H1 (cell line): ENCODE results near the gene DNAH8. TPM values are rescaled to one million over a fixed set of nuclear protein-coding genes. Genes with fewer than 3 reads are reported as not detected.

Experiments
- CTCF ChIA-PET: fragments of 300-600 bp; sonication (Branson Sonifier 250); formaldehyde crosslinking; loops from one replicate; lab custom pipeline; 2021; ENCODE audit not compliant: partially characterized antibody; lab: Charles Lee
- POLR2A ChIA-PET: fragments of 300-600 bp; sonication (Branson Sonifier 250); formaldehyde crosslinking; loops from one replicate; lab custom pipeline; 2021; ENCODE audit warnings: inconsistent platforms; ENCODE audit not compliant: partially characterized antibody; lab: Charles Lee
- DNase-seq, 2 experiments: peaks; one replicate each; pipeline versions ENCODE4 v3.0.0 to v3.0.0-alpha.2; 2010 to 2022; ENCODE audit warnings: low spot score in 2 of 2, low read depth in 1 of 2, mixed read lengths in 1 of 2
- FAIRE-seq: peaks from 2 replicates; lab custom pipeline; 2011; peaks lifted over from hg19 to GRCh38; lab: Jason Lieb, UNC
- H2AFZ ChIP-seq: 2 replicates; pipeline ENCODE4 v1.8.1; 2012; ENCODE audit warnings: low read length, inconsistent platforms
- H2AK5ac ChIP-seq: 2 replicates; pipeline ENCODE4 v1.6.1; 2013; ENCODE audit warnings: low read depth, low read length
- H2BK120ac ChIP-seq: replicated peaks from 2 replicates; pipeline ENCODE3; 2013; ENCODE audit warnings: low read depth, low read length, inconsistent platforms
- H2BK12ac ChIP-seq: 2 replicates; pipeline ENCODE4 v1.6.1; 2013; ENCODE audit warnings: low read depth, low read length
- H2BK15ac ChIP-seq: 2 replicates; pipeline ENCODE4 v1.6.1; 2013; ENCODE audit warnings: low read length
- H2BK20ac ChIP-seq: 2 replicates; pipeline ENCODE4 v1.6.1; 2013; ENCODE audit warnings: low read length
- H2BK5ac ChIP-seq: 2 replicates; pipeline ENCODE4 v1.6.1; 2013; ENCODE audit warnings: low read depth, low read length
- H3K14ac ChIP-seq: 2 replicates; pipeline ENCODE4 v1.6.1; 2013; ENCODE audit warnings: inconsistent platforms; ENCODE audit not compliant: insufficient read length
- H3K18ac ChIP-seq: 2 replicates; pipeline ENCODE4 v1.6.1; 2013; ENCODE audit warnings: low read length; ENCODE audit errors: extremely low read depth
- H3K23ac ChIP-seq: 2 replicates; pipeline ENCODE4 v1.6.1; 2013; ENCODE audit warnings: inconsistent platforms; ENCODE audit not compliant: insufficient read length
- H3K23me2 ChIP-seq: 2 replicates; pipeline ENCODE4 v1.6.1; 2013; ENCODE audit warnings: low read depth, low read length
- H3K27ac ChIP-seq: 2 replicates; pipeline ENCODE4 v1.6.1; 2011; ENCODE audit warnings: low read depth, low read length, inconsistent platforms
- H3K27me3 ChIP-seq, 4 experiments: replicated peaks in 1 of 4; 1 replicate in 1 of 4; 2 replicates in 3 of 4; pipeline versions ENCODE4 v1.6.1 to v1.8.1; 2011 to 2013; ENCODE audit warnings: low read length in 3 of 4, mild to moderate bottlenecking in 3 of 4, inconsistent platforms in 2 of 4, mixed read lengths in 2 of 4, moderate library complexity in 1 of 4; ENCODE audit not compliant: control insufficient read depth in 3 of 4, insufficient read depth in 3 of 4; ENCODE audit errors: extremely low read depth in 1 of 4
- H3K36me3 ChIP-seq, 4 experiments: 2 replicates each; pipeline versions ENCODE4 v1.6.1 to v1.8.1; 2011 to 2013; ENCODE audit warnings: mild to moderate bottlenecking in 4 of 4, low read length in 3 of 4, moderate library complexity in 2 of 4, control low read depth in 1 of 4, inconsistent platforms in 1 of 4; ENCODE audit not compliant: insufficient read depth in 4 of 4, control insufficient read depth in 2 of 4
- H3K4ac ChIP-seq: replicated peaks from 2 replicates; pipeline ENCODE3; 2013; ENCODE audit warnings: low read length, low read depth, mixed read lengths, inconsistent platforms; ENCODE audit not compliant: insufficient read length
- H3K4me1 ChIP-seq, 4 experiments: replicated peaks in 1 of 4; 1 replicate in 1 of 4; 2 replicates in 3 of 4; pipeline versions ENCODE4 v1.6.1 to v1.8.1; 2011 to 2013; ENCODE audit warnings: low read length in 3 of 4, inconsistent platforms in 2 of 4, mixed read lengths in 1 of 4; ENCODE audit not compliant: insufficient read depth in 4 of 4, control insufficient read depth in 3 of 4
- H3K4me2 ChIP-seq, 2 experiments: 2 replicates each; pipeline versions ENCODE4 v1.6.1 to v1.8.1; 2011 to 2013; ENCODE audit warnings: low read depth in 2 of 2, low read length in 2 of 2, control low read depth in 1 of 2, inconsistent platforms in 1 of 2, mild to moderate bottlenecking in 1 of 2; ENCODE audit not compliant: insufficient read depth in 1 of 2
- H3K4me3 ChIP-seq, 4 experiments: fragments of 200-600, 300-600 bp in 1 of 4; sonication (generic), shearing (Covaris generic), sonication (Bioruptor Twin) in 1 of 4; 2 replicates each; pipeline versions ENCODE4 v1.5.1 to v1.8.1; 2011 to 2016; ENCODE audit warnings: low read length in 4 of 4, low read depth in 3 of 4, control low read depth in 2 of 4, inconsistent platforms in 2 of 4, mild to moderate bottlenecking in 2 of 4, mixed read lengths in 1 of 4, moderate library complexity in 1 of 4; ENCODE audit not compliant: insufficient read depth in 2 of 4; ENCODE audit errors: extremely low read depth in 1 of 4
- H3K56ac ChIP-seq: replicated peaks from 2 replicates; pipeline ENCODE3; 2013; ENCODE audit warnings: low read depth, mild to moderate bottlenecking, mixed read lengths, low read length, inconsistent platforms; ENCODE audit not compliant: insufficient read length
- H3K79me1 ChIP-seq: 2 replicates; pipeline ENCODE4 v1.6.1; 2013; ENCODE audit warnings: low read depth, low read length, control low read depth
- H3K79me2 ChIP-seq, 2 experiments: 2 replicates each; pipeline versions ENCODE4 v1.6.1 to v1.8.1; 2012 to 2013; ENCODE audit warnings: low read length in 2 of 2, mild to moderate bottlenecking in 2 of 2, inconsistent platforms in 1 of 2; ENCODE audit not compliant: insufficient read depth in 2 of 2, control insufficient read depth in 1 of 2
- H3K9ac ChIP-seq, 4 experiments: replicated peaks in 1 of 4; 1 replicate in 1 of 4; 2 replicates in 3 of 4; pipeline versions ENCODE4 v1.6.1 to v1.8.1; 2011 to 2013; ENCODE audit warnings: low read depth in 3 of 4, low read length in 3 of 4, control low read depth in 2 of 4, mild to moderate bottlenecking in 2 of 4, moderate library complexity in 2 of 4, inconsistent platforms in 1 of 4; ENCODE audit errors: extremely low read depth in 1 of 4
- H3K9me3 ChIP-seq, 2 experiments: 2 replicates each; pipeline versions ENCODE4 v1.6.1 to v1.8.1; 2012 to 2013; ENCODE audit warnings: mild to moderate bottlenecking in 2 of 2, moderate library complexity in 2 of 2, control low read depth in 1 of 2, inconsistent platforms in 1 of 2, low read depth in 1 of 2, low read length in 1 of 2, mixed read lengths in 1 of 2; ENCODE audit not compliant: insufficient read depth in 2 of 2
- H4K20me1 ChIP-seq, 2 experiments: replicated peaks in 1 of 2; 2 replicates each; pipeline versions ENCODE3 to v1.8.1; 2011 to 2013; ENCODE audit warnings: inconsistent platforms in 2 of 2, low read length in 2 of 2, mild to moderate bottlenecking in 1 of 2; ENCODE audit not compliant: insufficient read depth in 2 of 2, control insufficient read depth in 1 of 2
- H4K5ac ChIP-seq: 2 replicates; pipeline ENCODE4 v1.6.1; 2013; ENCODE audit warnings: low read length, low read depth, mixed read lengths, inconsistent platforms; ENCODE audit not compliant: insufficient read length
- H4K8ac ChIP-seq: 2 replicates; pipeline ENCODE4 v1.8.0; 2013; ENCODE audit warnings: mild to moderate bottlenecking, moderate library complexity, low read length, inconsistent platforms; ENCODE audit not compliant: insufficient read depth; ENCODE audit errors: extremely low read depth
- H4K91ac ChIP-seq: replicated peaks from 2 replicates; pipeline ENCODE3; 2013; ENCODE audit warnings: low read length, mixed read lengths, inconsistent platforms; ENCODE audit not compliant: insufficient read length
- BRCA1 ChIP-seq: IDR thresholded peaks from 2 replicates; pipeline ENCODE4 v1.6.1; 2012; ENCODE audit warnings: low read depth, low read length, improper control_type of control experiment
- EZH2 ChIP-seq: fragments of 200-600 bp; sonication (generic); IDR thresholded peaks from 2 replicates; pipeline ENCODE4 v1.7.1; 2012; ENCODE audit warnings: low read depth, mild to moderate bottlenecking, moderate library complexity, low read length, inconsistent platforms; ENCODE audit not compliant: severe bottlenecking
- HDAC6 ChIP-seq: IDR thresholded peaks from one replicate; pipeline ENCODE4 v1.7.1; 2012; ENCODE audit warnings: low read depth, mild to moderate bottlenecking, inconsistent platforms, low read length, moderate library complexity
- MAFK ChIP-seq: IDR thresholded peaks from 2 replicates; pipeline ENCODE4 v1.6.1; 2012; ENCODE audit warnings: low read depth, mild to moderate bottlenecking, improper control_type of control experiment, low read length
- TEAD4 ChIP-seq: IDR thresholded peaks from 2 replicates; pipeline ENCODE4 v1.6.1; 2012; ENCODE audit warnings: low read depth, low read length, inconsistent platforms, mixed read lengths
- WGBS, 2 experiments: shearing (Covaris generic) in 1 of 2; methylation state at CpG; one replicate each; pipeline versions ENCODE4 v1.1.6 to v1.1.7; 2013 to 2015; ENCODE audit warnings: low lambda C conversion rate in 2 of 2, mixed read lengths in 2 of 2, inconsistent platforms in 1 of 2, low coverage in 1 of 2, missing lambda C conversion rate in 1 of 2; ENCODE audit not compliant: insufficient replicate concordance in 2 of 2, insufficient coverage in 1 of 2, insufficient read length in 1 of 2; ENCODE audit errors: extremely low coverage in 1 of 2, missing lambda C conversion rate in 1 of 2; 5-methylcytosine and 5-hydroxymethylcytosine counted together
- polyA plus RNA-seq, 7 experiments: library from polyadenylated mRNA; depleted of rRNA in 3 of 7; stranded (reverse) in 5 of 7; unstranded in 2 of 7; fragments of >200 nt in 5 of 7; fragments of 200-250 nt in 2 of 7; gene quantifications; 1 replicate in 5 of 7; 2 replicates in 1 of 7; 4 replicates in 1 of 7; pipeline versions ENCODE4 v1.2.1 to v1.2.3, GENCODE V29; 2011 to 2013; ENCODE audit warnings: missing spikeins in 2 of 7, mixed read lengths in 2 of 7
- total RNA-seq: library from RNA; stranded (reverse); fragmentation: NEBNext Ultra II Directional; extraction: Animal tissue kit (Norgen Biotek cat#: 25700); gene quantifications from 2 replicates; pipeline ENCODE4 v1.2.1, GENCODE V29; 2021

Gene DNAH8
- total and polyA plus RNA-seq, 2 of the 8 experiments (the other 6 are each of a cell fraction or from before 2014, with no cell fraction given), result under 0.01 TPM; not detected in 1

DNA sequence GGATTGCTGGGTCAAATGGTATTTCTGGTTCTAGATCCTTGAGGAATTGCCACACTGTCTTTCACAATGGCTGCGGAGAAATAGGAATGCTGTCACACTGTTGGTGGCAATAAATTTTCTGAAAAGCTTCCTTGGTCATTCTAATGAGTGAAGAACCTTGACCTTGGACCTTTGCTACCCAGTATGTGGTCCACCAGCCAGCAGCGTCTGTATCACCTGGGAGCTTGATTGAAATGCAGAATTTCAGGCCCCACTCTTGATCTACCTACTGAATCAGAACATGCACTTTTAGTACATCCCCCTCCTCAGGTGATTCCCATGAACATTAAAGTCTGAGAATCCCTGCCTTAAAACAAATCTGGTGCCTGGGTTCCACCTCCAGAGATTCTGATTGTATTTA is 305.9 kb downstream of the DNAH8 start:
- Histone ChIP-seq H4K8ac (no peak overlapping the region), H2AFZ (no peak overlapping the region), H3K79me1 (no peaks in the 10 kb centered on the region), H3K36me3 (no peaks in the 10 kb centered on the region), H3K14ac (no peak overlapping the region), H4K5ac (no peak overlapping the region), H2BK120ac (no peak overlapping the region), H2BK5ac (no peak overlapping the region), H3K9ac (no peak overlapping the region), H3K4me1 (no peaks in the 10 kb centered on the region), H3K4me3 (no peak overlapping the region), H3K27ac (no peak overlapping the region), H2AK5ac (no peak overlapping the region), H4K91ac (no peak overlapping the region), H3K23me2 (peaks cover 2% of the 10 kb centered on the region; the same call in 1 of the 2 replicates), H3K23ac (no peak overlapping the region), H3K18ac (no peak overlapping the region), H3K27me3 (no peaks in the 10 kb centered on the region; a peak in 2 of 7 replicates), H3K4ac (no peak overlapping the region), H3K56ac (no peak overlapping the region), H2BK15ac (no peak overlapping the region), H3K4me2 (peak overlapping the region in 1 of 2 experiments; percentile 14; a peak in 1 of 4 replicates), H3K79me2 (no peaks in the 10 kb centered on the region), H2BK20ac (no peak overlapping the region), H3K9me3 (no peaks in the 10 kb centered on the region), H4K20me1 (no peaks in the 10 kb centered on the region), H2BK12ac (no peak overlapping the region)
- ChIA-PET POLR2A (no interaction called here), CTCF (interaction anchor here (0.8 to 6.5 kb wide), 8 partner anchors 9 to 451 kb away, joined by 3 to 27 read pairs (median 15); no protein-coding TSS in a partner anchor)
- 37% methylated on average over 2 of the region's 2 CpGs; no CpG with 5 or more reads in 1 of the 2 experiments for WGBS, 2 experiments
- TF ChIP-seq TEAD4, result peak; percentile 3; the same call in 1 of the 2 replicates
- no peak for TF ChIP-seq HDAC6
- no peak for TF ChIP-seq BRCA1
- no peak for TF ChIP-seq EZH2
- TF ChIP-seq MAFK, result no peak
- FAIRE-seq (no peak), DNase-seq (no peak)
